ENCODE data around the gene AASDHPPT. TPM values are rescaled to one million over a fixed set of nuclear protein-coding genes. Genes with fewer than 3 reads are reported as not detected.

Gene AASDHPPT
- total and polyA plus RNA-seq, 9 of the 15 experiments (the other 6 are each of a cell fraction or from before 2014, with no cell fraction given) = 48.7 to 115 (median 69.0) TPM

- TF ChIP-seq USF2 (CRISPR knock-in tag; IDR thresholded peaks at IDR 0.05) (no peak), FOXK1 (CRISPR knock-in tag; IDR thresholded peaks at IDR 0.05; ENCODE audit: borderline replicate concordance) (peak; percentile 55; the same call in 1 of the 2 replicates), CTCFL (IDR thresholded peaks at IDR 0.05; ENCODE audit: borderline replicate concordance, insufficient read depth, low read depth, low read length, poor library complexity, severe bottlenecking) (no peak), POLR2A (conservative IDR thresholded peaks at IDR 0.05) (peak; percentile 28; the same call in 1 of the 2 replicates), KDM5B (IDR thresholded peaks at IDR 0.05; ENCODE audit: insufficient replicate concordance, low read depth, low read length) (peak; percentile 53)
Observed at GRCh38 chr11:106076171-106076918, 1.1 kb upstream of the AASDHPPT start (continued).

Measured in K562 (cell line).